Gastroesophageal sphincter (tissue), 4 donors: ENCODE data around the gene RPS4Y1. TPM values are rescaled to one million over a fixed set of nuclear protein-coding genes. Genes with fewer than 3 reads are reported as not detected.

Experiments used
- ATAC-seq: fragments of 150-250 bp; one replicate; pipeline ENCODE4 v1.9.1; 2016; ENCODE audit warnings: mild to moderate bottlenecking, moderate library complexity
- H3K27ac ChIP-seq, 4 donors: fragments of 200-600 bp; sonication (generic) in 3 of 4; 1 replicate in 3 of 4; 2 replicates in 1 of 4; pipeline ENCODE4 v1.5.1; 2016 to 2019
- H3K27me3 ChIP-seq: fragments of 200-600 bp; sonication (generic); one replicate; pipeline ENCODE4 v1.5.1; 2019
- H3K36me3 ChIP-seq, 2 donors: fragments of 200-600 bp; sonication (generic); one replicate each; pipeline ENCODE4 v1.5.1; 2019; ENCODE audit warnings: control low read depth in 1 of 2
- H3K4me1 ChIP-seq, 3 donors: fragments of 200-600 bp; sonication (generic); 1 replicate in 2 of 3; 2 replicates in 1 of 3; pipeline ENCODE4 v1.5.1; 2016 to 2019; ENCODE audit warnings: control low read depth in 2 of 3
- H3K4me3 ChIP-seq, 2 donors: fragments of 200-600 bp; sonication (generic); one replicate each; pipeline ENCODE4 v1.5.1; 2019; ENCODE audit warnings: mild to moderate bottlenecking in 1 of 2, moderate library complexity in 1 of 2
- H3K9me3 ChIP-seq, 3 donors: fragments of 200-600 bp; sonication (generic); one replicate each; pipeline ENCODE4 v1.5.1; 2017 to 2019; ENCODE audit warnings: control low read depth in 2 of 3
- EP300 ChIP-seq: sonication (generic); formaldehyde crosslinking; IDR thresholded peaks from one replicate; pipeline ENCODE4 v1.6.1; 2017; ENCODE audit warnings: antibody characterized with exemption, mild to moderate bottlenecking
- POLR2A ChIP-seq, 2 donors: fragments of 450-650 bp; IDR thresholded peaks; one replicate each; pipeline ENCODE4 v1.6.1; 2017; ENCODE audit warnings: antibody characterized with exemption in 2 of 2, mild to moderate bottlenecking in 2 of 2, moderate library complexity in 1 of 2
- POLR2AphosphoS5 ChIP-seq: sonication (generic); formaldehyde crosslinking; IDR thresholded peaks from one replicate; pipeline ENCODE4 v1.6.1; 2017; ENCODE audit warnings: antibody characterized with exemption
- WGBS, 2 donors: methylation state at CpG; one replicate each; pipeline ENCODE4 v1.1.5; 2018; ENCODE audit warnings: low coverage in 1 of 2; 5-methylcytosine and 5-hydroxymethylcytosine counted together
- total RNA-seq, 4 donors: library from RNA; depleted of rRNA; stranded (reverse); fragments of >200 nt; gene quantifications; one replicate each; pipeline ENCODE4 v1.1.0, GENCODE V29; 2016
- TF ChIP-seq, protein P1 (sequence below), 4 experiments: fragments of 200-600 bp in 2 of 4; fragments of 450-650 bp in 2 of 4; sonication (generic) in 1 of 4; IDR thresholded peaks; one replicate each; pipeline ENCODE4 v1.5.1; 2017 to 2019; ENCODE audit warnings: antibody characterized with exemption in 4 of 4, mild to moderate bottlenecking in 2 of 4, moderate library complexity in 2 of 4

RPS4Y1 gene
- total RNA-seq, 4 donors from 2014 or later, result 0.31 to 329 (median 103) TPM

DNA sequence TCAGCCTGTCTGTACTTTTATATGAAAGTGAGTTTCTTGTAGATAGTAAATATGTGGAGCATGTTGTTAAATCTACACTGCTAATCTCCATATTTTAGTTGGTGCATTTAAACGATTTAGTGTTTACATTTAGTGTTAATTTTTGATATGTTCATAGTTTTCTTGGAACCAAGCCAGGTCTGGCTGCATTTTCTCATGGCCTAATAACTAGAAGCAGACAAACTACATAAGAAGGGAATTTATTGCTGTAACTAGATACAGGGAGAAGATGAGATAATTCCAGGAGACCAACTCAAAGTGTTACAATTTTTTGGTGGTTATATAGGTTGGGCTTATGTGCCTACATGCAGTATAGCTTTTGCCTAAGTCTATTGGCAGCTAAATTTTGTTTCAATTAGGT, 32.8 kb downstream of the RPS4Y1 start:
- no peaks in the 10 kb centered on the region for H3K4me1 ChIP-seq
- TF ChIP-seq EP300, result no peak
- no peak for TF ChIP-seq POLR2AphosphoS5
- TF ChIP-seq POLR2A (IDR thresholded peaks at IDR 0.05), result no peak
- TF ChIP-seq, protein P1, sequence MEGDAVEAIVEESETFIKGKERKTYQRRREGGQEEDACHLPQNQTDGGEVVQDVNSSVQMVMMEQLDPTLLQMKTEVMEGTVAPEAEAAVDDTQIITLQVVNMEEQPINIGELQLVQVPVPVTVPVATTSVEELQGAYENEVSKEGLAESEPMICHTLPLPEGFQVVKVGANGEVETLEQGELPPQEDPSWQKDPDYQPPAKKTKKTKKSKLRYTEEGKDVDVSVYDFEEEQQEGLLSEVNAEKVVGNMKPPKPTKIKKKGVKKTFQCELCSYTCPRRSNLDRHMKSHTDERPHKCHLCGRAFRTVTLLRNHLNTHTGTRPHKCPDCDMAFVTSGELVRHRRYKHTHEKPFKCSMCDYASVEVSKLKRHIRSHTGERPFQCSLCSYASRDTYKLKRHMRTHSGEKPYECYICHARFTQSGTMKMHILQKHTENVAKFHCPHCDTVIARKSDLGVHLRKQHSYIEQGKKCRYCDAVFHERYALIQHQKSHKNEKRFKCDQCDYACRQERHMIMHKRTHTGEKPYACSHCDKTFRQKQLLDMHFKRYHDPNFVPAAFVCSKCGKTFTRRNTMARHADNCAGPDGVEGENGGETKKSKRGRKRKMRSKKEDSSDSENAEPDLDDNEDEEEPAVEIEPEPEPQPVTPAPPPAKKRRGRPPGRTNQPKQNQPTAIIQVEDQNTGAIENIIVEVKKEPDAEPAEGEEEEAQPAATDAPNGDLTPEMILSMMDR (IDR thresholded peaks at IDR 0.05), result no peak
- no peak for ATAC-seq
- H3K4me3 ChIP-seq, result no peak overlapping the region
- no peak overlapping the region for H3K27ac ChIP-seq
- H3K9me3 ChIP-seq, result no peaks in the 10 kb centered on the region
- H3K27me3 ChIP-seq, result no peaks in the 10 kb centered on the region
- whole genome bisulfite sequencing, 2 donors, result 20% methylated on average over 1 of the region's 1 CpG; no CpG with 5 or more reads in 1 of the 2 donors
- no peaks in the 10 kb centered on the region for H3K36me3 ChIP-seq

DNA sequence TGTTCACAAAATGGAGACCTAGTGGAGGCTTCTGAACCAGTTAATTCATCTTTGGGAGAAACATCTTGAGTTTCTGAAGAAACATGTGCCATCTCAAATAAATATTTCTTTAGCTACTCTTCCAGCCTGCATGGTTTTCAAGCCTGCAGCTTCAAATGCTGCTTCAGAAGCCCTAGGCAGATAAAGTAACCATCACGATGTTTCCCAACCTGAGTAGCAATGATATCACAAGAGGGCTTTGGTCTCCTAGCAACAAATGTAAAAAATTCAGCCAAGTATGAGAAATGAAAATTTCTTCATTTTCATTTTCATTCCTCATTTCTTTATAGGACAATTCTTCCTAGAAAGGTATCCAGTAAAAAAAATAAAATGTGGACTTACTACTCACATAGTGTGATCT, 42.2 kb downstream of the RPS4Y1 start:
- ATAC-seq, result no peak
- Histone ChIP-seq H3K27me3 (no peaks in the 10 kb centered on the region), H3K27ac (no peak overlapping the region), H3K9me3 (no peaks in the 10 kb centered on the region), H3K4me3 (no peak overlapping the region), H3K36me3 (no peaks in the 10 kb centered on the region), H3K4me1 (no peaks in the 10 kb centered on the region)
- WGBS, 2 donors, result 20% methylated on average over 1 of the region's 1 CpG; no CpG with 5 or more reads in 1 of the 2 donors
- TF ChIP-seq EP300, result no peak
- no peak for TF ChIP-seq POLR2AphosphoS5
- TF ChIP-seq, protein P1 (IDR thresholded peaks at IDR 0.05), result no peak
- TF ChIP-seq POLR2A (IDR thresholded peaks at IDR 0.05), result no peak

DNA sequence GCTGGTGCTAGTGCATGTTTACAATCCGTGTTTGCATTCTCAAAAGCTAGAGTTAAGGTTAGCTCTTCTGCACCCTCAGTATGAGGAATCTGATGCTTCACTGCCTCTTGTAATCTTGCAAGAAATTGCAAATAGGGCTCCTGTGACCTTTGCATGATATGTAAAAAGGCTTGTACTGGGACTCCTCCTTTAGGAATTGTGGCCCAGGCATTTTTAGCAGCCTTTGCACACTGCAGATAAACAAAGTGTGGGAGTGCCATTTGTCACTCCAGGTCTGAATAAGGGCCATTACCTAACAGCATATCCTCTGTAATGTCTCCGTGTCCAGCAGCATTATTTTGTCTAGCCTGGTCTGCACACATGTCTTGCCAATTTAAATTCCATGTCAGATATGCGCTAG, 44.5 kb downstream of the RPS4Y1 start:
- H3K27me3 ChIP-seq, result no peaks in the 10 kb centered on the region
- ATAC-seq, result no peak
- no peak overlapping the region for H3K4me3 ChIP-seq
- no peaks in the 10 kb centered on the region for H3K4me1 ChIP-seq
- H3K9me3 ChIP-seq, result no peaks in the 10 kb centered on the region
- no peaks in the 10 kb centered on the region for H3K36me3 ChIP-seq
- no peak for TF ChIP-seq POLR2A (IDR thresholded peaks at IDR 0.05)
- TF ChIP-seq, protein P1 (IDR thresholded peaks at IDR 0.05), result no peak
- TF ChIP-seq EP300, result no peak
- TF ChIP-seq POLR2AphosphoS5, result no peak
- WGBS, 2 donors, result 32% methylated on average over 3 of the region's 3 CpGs; no CpG with 5 or more reads in 1 of the 2 donors
- no peak overlapping the region for H3K27ac ChIP-seq

DNA sequence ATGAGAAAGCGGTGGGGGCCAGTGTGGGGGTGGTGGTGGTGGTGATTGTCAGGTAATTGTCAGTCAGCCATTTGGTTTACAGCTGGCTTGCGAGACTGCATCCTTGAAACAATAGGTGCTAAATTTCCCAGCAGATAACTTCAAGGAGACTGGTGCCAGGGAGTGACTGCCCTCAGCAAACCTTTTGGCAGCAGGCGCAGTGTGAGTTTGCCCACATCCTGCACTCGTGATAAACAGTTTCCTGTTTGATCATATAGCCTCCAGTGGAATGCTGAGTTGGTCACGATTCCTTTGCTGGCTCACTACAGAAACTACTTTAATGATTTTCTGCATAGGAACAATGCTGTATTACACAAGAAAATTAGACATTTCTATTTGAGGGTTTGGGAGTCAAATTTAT, 46.0 kb downstream of the RPS4Y1 start:
- no peak overlapping the region for H3K27ac ChIP-seq
- H3K36me3 ChIP-seq, result no peaks in the 10 kb centered on the region
- H3K4me3 ChIP-seq, result no peak overlapping the region
- no peak for ATAC-seq
- H3K4me1 ChIP-seq, result no peaks in the 10 kb centered on the region
- no peaks in the 10 kb centered on the region for H3K9me3 ChIP-seq
- WGBS, 2 donors, result 0% methylated on average over 1 of the region's 5 CpGs; no CpG with 5 or more reads in 1 of the 2 donors
- no peaks in the 10 kb centered on the region for H3K27me3 ChIP-seq
- TF ChIP-seq, protein P1 (IDR thresholded peaks at IDR 0.05), result no peak
- TF ChIP-seq POLR2AphosphoS5 (no peak), EP300 (no peak), POLR2A (IDR thresholded peaks at IDR 0.05) (no peak)

DNA sequence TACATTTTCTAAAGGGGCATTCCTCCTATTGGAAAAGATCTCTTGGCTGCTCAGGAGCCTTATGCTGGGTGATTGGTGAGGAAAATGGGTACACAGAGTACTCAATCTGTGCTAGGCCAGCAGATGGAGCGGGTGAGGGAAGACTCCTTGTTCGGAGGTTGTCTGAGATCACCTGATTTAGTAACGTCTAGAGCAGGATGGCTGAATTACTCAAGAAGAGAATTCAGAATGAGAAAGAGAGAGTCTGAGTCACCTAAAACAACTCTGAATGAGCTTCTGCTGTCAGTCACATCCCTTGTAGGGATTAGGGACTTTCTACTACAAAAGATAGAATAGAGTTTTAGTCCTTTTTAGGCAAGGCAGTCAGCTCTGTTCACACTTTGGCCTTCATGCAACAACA, 46.6 kb downstream of the RPS4Y1 start:
- Histone ChIP-seq H3K27ac (no peak overlapping the region), H3K36me3 (no peaks in the 10 kb centered on the region), H3K4me3 (no peak overlapping the region), H3K4me1 (no peaks in the 10 kb centered on the region), H3K9me3 (no peaks in the 10 kb centered on the region), H3K27me3 (no peaks in the 10 kb centered on the region)
- no peak for ATAC-seq
- no peak for TF ChIP-seq POLR2AphosphoS5
- TF ChIP-seq, protein P1 (IDR thresholded peaks at IDR 0.05), result no peak
- TF ChIP-seq EP300, result no peak
- no peak for TF ChIP-seq POLR2A (IDR thresholded peaks at IDR 0.05)
- WGBS, 2 donors, result 64% methylated on average over 3 of the region's 3 CpGs; no CpG with 5 or more reads in 1 of the 2 donors
